Parathyroid adenoma (tissue), 2 donors: ENCODE data around the gene PGAP6.
"Not testable (repeated sequence)": the region's sequence is repeated elsewhere in the genome, so short reads cannot be mapped to it uniquely, and the experiment has no call there.

Source experiments
- H2AFZ ChIP-seq: fragments of 300-600 bp; sonication (generic); one replicate; pipeline ENCODE4 v1.7.0; 2017; ENCODE audit warnings: antibody characterized with exemption, mild to moderate bottlenecking
- H3K27ac ChIP-seq: fragments of 300-600 bp; sonication (generic); one replicate; pipeline ENCODE4 v1.7.0; 2017
- H3K27me3 ChIP-seq: fragments of 300-600 bp; sonication (generic); one replicate; pipeline ENCODE4 v1.7.0; 2017; ENCODE audit warnings: low read length; ENCODE audit not compliant: control insufficient read depth, insufficient read depth
- H3K36me3 ChIP-seq: fragments of 300-600 bp; sonication (generic); one replicate; pipeline ENCODE4 v1.7.0; 2017; ENCODE audit warnings: low read length; ENCODE audit not compliant: control insufficient read depth, insufficient read depth
- H3K4me1 ChIP-seq: fragments of 300-600 bp; sonication (generic); one replicate; pipeline ENCODE4 v1.7.0; 2017; ENCODE audit warnings: control low read depth
- H3K4me2 ChIP-seq: fragments of 300-600 bp; sonication (generic); one replicate; pipeline ENCODE4 v1.7.0; 2017; ENCODE audit warnings: low read length
- H3K4me3 ChIP-seq: fragments of 300-600 bp; sonication (generic); one replicate; pipeline ENCODE4 v1.7.0; 2017; ENCODE audit warnings: low read depth, low read length
- H3K79me2 ChIP-seq: fragments of 300-600 bp; sonication (generic); one replicate; pipeline ENCODE4 v1.7.0; 2017; ENCODE audit warnings: control low read depth
- H3K9ac ChIP-seq: fragments of 300-600 bp; sonication (generic); one replicate; pipeline ENCODE4 v1.7.0; 2017; ENCODE audit warnings: mild to moderate bottlenecking
- H3K9me3 ChIP-seq: fragments of 300-600 bp; sonication (generic); one replicate; pipeline ENCODE4 v1.7.0; 2017; ENCODE audit warnings: low read length; ENCODE audit not compliant: control insufficient read depth
- CTCF ChIP-seq: fragments of 300-600 bp; sonication (generic); IDR thresholded peaks from one replicate; pipeline ENCODE4 v1.7.0; 2017; ENCODE audit warnings: antibody characterized with exemption, mild to moderate bottlenecking
- donor health status: primary hyperparathyroidism.

Gene PGAP6

GRCh38 chr16:350203-350602 is 31.6 kb downstream of the PGAP6 start:
- Histone ChIP-seq H3K27ac (no peak overlapping the region), H3K9me3 (no peaks in the 10 kb centered on the region), H3K4me3 (no peak overlapping the region), H3K9ac (no peak overlapping the region), H3K4me1 (peaks cover 6% of the 10 kb centered on the region), H3K27me3 (no peaks in the 10 kb centered on the region), H3K4me2 (no peak overlapping the region), H3K79me2 (peaks cover 35% of the 10 kb centered on the region), H3K36me3 (no peaks in the 10 kb centered on the region), H2AFZ (no peak overlapping the region)
- TF ChIP-seq CTCF = no peak

DNA sequence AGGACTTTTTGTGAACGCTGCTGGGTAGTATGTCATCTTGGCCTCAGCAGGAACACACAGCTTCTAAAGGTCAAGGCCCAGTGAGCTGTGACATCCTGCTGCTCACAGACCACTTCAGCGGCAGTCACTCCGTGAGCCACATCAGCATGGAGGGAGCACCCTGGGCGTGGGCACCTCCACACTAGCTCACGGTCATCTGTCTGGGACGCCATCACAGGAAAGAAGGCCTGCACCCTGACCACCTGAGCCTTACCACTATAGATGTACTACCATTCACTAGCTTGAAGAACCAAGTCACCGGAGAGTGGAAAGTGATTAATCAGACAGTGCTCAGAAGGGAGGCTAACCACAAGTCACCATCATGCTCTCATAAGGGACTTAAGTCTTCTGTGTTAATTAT is 32.6 kb downstream of the PGAP6 start:
- Histone ChIP-seq H3K27me3 (no peaks in the 10 kb centered on the region), H3K4me2 (no peak overlapping the region), H3K27ac (no peak overlapping the region), H2AFZ (no peak overlapping the region), H3K79me2 (peaks cover 44% of the 10 kb centered on the region), H3K9me3 (no peaks in the 10 kb centered on the region), H3K36me3 (no peaks in the 10 kb centered on the region), H3K4me1 (peaks cover 6% of the 10 kb centered on the region), H3K4me3 (no peak overlapping the region), H3K9ac (no peak overlapping the region)
- TF ChIP-seq CTCF = no peak

DNA sequence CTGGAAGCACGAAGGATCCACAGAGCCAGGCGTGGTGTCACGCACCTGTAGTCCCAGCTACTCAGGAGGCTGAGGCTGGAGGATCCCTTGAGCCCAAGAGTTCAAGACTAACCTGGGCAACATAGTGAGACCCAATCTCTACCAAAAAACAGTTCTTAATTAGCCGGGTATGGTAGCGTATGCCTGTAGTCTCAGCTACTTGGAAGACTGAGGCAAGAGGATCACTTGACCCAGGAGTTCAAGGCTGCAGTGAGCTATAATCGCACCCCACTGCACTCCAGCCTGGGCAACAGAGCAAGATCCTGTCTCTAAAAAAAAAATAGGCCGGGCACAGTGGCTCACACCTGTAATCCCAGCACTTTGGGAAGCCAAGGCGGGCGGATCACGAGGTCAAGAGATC is 33.3 kb downstream of the PGAP6 start:
- not testable (repeated sequence) for H3K4me3 ChIP-seq, H3K27ac ChIP-seq, H3K4me2 ChIP-seq, H3K4me1 ChIP-seq, H2AFZ ChIP-seq, H3K36me3 ChIP-seq, H3K9me3 ChIP-seq, H3K27me3 ChIP-seq, H3K9ac ChIP-seq
- peaks cover 50% of the 10 kb centered on the region for H3K79me2 ChIP-seq

DNA sequence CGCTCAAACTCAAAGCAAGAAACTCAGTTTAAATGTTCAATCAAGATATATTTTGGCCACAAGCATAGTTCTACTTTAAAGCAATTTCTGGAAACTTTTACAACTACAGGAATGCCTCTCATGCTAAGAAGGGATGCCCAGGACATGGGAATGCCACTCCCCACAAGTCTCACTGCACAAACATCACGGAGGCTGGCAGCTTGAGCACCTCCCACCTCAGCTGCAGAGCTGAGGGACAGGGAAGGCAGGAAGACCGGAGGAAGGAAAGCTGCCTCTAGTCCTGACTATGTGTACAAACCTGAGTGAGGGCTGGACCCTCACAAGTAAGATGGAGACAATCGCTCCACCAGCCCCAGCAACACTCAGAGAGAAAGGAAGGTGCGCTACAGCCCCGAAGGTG is 34.6 kb downstream of the PGAP6 start:
- Histone ChIP-seq H3K27ac (no peak overlapping the region), H3K4me1 (peaks cover 3% of the 10 kb centered on the region), H3K4me3 (no peak overlapping the region), H3K4me2 (no peak overlapping the region), H3K27me3 (no peaks in the 10 kb centered on the region), H2AFZ (no peak overlapping the region), H3K9ac (no peak overlapping the region), H3K9me3 (no peaks in the 10 kb centered on the region), H3K36me3 (no peaks in the 10 kb centered on the region), H3K79me2 (peaks cover 63% of the 10 kb centered on the region)
- TF ChIP-seq CTCF = no peak

DNA sequence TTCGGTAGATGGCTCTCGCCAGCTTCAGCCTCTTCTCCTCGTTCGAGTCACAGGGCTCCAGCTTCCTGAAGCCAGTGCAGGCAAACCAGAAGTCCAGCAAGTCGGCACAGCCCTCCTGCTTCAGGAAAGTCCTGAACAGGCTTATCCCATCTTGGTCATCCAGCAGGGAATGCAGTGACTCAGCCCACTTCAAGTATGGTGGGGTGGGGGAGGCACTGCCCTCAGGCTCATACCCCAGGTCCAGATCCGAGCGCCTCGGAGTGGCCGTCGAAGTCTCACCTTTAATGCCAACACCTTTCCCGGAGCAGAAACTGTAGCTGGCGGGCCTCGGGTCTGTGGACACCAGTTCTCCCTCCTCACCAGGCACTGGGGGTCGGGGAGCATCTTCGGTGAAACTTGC is 35.2 kb downstream of the PGAP6 start:
- Histone ChIP-seq H3K4me2 (no peak overlapping the region), H3K27me3 (no peaks in the 10 kb centered on the region), H2AFZ (no peak overlapping the region), H3K4me1 (peaks cover 3% of the 10 kb centered on the region), H3K36me3 (no peaks in the 10 kb centered on the region), H3K4me3 (no peak overlapping the region), H3K27ac (no peak overlapping the region), H3K9me3 (no peaks in the 10 kb centered on the region), H3K9ac (no peak overlapping the region), H3K79me2 (peaks cover 65% of the 10 kb centered on the region)
- TF ChIP-seq CTCF = no peak
